GM12872 (cell line): Measurements from ENCODE around the gene MRPL44.
A peak's percentile ranks its signal among the peaks of the same experiment; 100 is the strongest.

ENCODE experiments used
- TF ChIP-seq, protein P1 (sequence below): IDR thresholded peaks from 3 replicates; pipeline ENCODE4 v1.5.1; 2011; ENCODE audit warnings: low read depth, mild to moderate bottlenecking, low read length, moderate library complexity; ENCODE audit not compliant: insufficient read depth

Gene MRPL44

DNA sequence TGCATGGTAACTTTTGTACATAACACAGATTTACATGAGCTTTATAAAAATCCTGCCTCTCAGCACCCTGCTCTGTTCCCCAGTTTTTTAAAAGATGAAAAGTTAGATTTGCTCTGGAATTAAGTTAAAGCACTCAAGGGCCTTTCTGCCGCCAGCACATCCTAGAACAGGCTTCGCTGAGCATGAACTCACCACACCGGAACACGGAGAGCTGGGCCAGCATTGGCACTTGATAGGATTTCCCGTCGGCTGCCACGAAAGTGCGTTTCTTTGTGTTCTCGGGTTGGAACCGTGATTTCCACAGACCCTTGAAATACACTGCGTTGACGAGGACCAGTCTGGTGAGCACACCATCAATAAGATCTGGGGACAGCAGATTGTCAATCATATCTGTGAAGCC, 34.3 kb downstream of the MRPL44 start:
- TF ChIP-seq, protein P1, sequence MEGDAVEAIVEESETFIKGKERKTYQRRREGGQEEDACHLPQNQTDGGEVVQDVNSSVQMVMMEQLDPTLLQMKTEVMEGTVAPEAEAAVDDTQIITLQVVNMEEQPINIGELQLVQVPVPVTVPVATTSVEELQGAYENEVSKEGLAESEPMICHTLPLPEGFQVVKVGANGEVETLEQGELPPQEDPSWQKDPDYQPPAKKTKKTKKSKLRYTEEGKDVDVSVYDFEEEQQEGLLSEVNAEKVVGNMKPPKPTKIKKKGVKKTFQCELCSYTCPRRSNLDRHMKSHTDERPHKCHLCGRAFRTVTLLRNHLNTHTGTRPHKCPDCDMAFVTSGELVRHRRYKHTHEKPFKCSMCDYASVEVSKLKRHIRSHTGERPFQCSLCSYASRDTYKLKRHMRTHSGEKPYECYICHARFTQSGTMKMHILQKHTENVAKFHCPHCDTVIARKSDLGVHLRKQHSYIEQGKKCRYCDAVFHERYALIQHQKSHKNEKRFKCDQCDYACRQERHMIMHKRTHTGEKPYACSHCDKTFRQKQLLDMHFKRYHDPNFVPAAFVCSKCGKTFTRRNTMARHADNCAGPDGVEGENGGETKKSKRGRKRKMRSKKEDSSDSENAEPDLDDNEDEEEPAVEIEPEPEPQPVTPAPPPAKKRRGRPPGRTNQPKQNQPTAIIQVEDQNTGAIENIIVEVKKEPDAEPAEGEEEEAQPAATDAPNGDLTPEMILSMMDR: no peak

DNA sequence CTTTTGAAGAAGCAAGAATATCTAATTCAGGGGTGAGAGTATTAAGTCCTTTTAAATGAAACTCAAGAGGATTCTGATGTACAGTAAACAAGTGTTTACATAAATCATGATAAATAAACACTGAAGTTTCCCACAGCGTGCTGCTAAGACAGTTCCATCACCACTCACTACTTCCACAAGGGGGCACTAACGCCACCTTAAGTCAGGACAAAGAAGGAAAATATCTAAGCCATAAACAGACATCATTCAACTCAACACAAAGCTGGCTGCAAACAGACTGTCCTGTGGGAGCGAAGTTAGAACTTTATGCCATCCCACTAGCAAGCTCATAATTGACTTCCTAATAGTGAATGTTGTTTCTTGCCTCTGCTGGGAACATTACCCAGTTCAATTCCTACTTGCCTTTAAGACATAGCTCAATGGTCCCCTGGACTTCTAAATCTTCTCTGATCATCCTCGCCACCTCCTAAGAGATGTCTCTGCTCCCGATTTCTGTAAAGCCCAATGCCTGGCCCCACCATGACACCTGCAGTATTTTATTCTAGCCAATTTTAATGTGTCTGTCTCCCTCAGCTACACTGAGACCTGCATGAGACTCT, 36.5 kb downstream of the MRPL44 start:
- TF ChIP-seq, protein P1: peak; percentile 76

DNA sequence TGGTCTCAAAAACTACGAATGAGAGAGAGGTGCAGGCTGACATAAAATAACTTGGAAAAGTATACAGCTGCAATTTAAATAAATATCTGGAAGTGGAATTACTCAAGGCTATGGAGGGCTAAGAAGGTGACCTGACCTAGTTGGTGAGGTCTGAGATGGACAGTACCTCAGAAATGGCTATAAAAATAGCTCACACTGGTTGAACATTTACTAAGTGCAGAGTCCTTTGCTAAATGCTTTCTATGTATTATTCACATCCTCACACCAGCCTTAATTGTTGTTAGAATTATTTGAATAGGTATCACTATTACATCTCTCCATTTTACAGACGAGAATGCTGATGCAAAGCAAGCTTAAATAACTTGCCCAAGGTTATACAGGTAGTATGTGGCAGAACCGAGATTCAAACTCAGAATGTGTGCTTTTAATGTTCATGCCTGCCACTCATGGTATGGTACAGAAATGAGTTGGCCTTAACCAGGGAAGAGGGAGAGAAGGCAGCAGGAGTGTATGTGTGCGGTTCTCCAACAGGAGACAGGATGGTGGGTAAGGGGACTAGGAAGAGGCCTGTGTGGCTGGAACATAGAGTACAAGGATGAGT, 37.4 kb downstream of the MRPL44 start:
- TF ChIP-seq, protein P1: no peak

DNA sequence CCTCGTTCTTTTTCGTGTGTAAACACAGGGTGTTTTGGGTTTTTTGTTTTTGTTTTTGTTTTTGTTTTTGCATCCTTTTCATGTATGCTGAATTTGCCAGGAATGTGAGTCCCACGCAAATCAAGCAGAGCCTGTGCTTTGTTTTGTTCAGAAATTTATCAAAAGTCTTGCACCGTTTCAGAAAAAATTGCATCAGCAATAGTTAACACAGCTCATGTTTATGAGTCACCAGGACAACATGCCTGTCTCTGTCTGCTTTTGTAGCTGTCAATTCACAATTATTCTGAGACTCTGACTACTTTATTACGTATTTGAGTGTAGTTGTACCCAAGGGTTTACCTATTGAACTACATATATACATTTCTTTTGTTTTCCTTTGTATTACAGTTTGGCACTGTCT, 38.3 kb downstream of the MRPL44 start:
- TF ChIP-seq, protein P1: no peak

DNA sequence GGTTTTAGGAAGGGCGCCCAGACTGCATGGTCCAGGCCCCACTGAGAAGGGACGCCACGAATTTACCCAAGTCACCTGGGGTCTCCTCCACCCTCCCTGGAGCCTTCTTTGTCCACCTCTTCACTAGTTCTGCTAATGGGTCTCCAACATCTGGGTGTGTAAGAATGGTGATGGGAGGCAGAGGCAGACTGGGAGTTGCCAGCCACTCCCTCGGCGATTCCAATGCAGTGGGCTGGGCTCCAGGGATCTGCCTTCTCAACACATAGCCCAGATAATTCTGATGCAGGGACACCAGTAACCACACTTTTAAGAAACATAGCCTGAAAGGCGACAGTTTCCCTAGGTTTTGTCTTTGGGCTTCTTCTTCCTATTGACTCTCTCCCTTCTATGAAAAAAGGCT, 39.1 kb downstream of the MRPL44 start:
- TF ChIP-seq, protein P1: no peak

DNA sequence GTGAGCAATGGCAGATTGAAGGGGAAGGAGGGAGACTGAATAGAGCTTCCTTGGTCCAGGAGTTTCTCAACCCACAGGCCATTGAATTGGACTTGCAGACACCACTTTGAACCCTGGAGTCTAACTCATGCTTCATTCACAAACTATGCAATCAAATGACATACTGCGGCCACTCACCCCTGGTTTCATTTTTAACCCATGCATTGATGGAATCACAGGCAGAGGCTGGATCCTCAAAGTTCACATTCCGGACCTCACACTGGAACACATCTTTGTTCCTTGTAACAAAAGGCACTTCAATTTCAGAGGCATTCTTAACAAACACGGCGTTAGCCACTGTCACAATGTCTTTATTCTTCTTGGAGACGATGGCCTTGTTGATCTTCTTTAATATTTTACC, 40.7 kb downstream of the MRPL44 start:
- TF ChIP-seq, protein P1: no peak

DNA sequence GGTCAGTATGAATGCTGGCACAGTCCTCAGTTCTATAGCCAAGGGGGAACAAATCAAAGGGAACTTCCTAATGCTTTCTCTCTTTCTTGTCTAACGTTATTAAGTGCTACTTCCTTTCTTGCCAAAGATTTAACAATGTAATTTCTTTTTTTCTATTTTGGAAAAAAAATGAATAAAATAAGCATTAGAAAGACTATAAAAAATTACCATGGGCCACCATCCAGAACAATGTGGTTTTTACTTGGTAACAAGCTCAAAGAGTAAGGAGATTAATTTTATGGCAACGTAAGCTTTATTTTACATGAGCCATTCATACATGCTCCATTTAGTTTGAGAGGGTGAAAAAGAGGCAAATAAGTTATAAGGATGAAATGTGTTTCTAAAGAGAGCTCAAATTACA, 41.7 kb downstream of the MRPL44 start:
- TF ChIP-seq, protein P1: no peak
